Neural progenitor cell (in vitro differentiated cells): ENCODE results near the gene ALKBH7.

Experiments
- CTCF ChIP-seq: fragments of 200-600 bp; sonication (generic); IDR thresholded peaks from 2 replicates; pipeline ENCODE4 v1.5.1; 2017; ENCODE audit warnings: antibody characterized with exemption, mild to moderate bottlenecking
- EZH2 ChIP-seq: fragments of 200-600 bp; sonication (generic); IDR thresholded peaks from 2 replicates; pipeline ENCODE4 v1.6.1; 2017; ENCODE audit warnings: antibody characterized with exemption, mild to moderate bottlenecking, moderate library complexity

- TF ChIP-seq CTCF (no peak), EZH2 (no peak)
Observed at GRCh38 chr19:6374161-6374709, 1.6 kb downstream of the ALKBH7 start.
